Measurements from ENCODE around the gene TRAM2. TPM values are rescaled to one million over a fixed set of nuclear protein-coding genes. Genes with fewer than 3 reads are reported as not detected.

Gene TRAM2
- total RNA-seq, 2 donors from 2014 or later: 16.9 to 20.5 TPM

DNA sequence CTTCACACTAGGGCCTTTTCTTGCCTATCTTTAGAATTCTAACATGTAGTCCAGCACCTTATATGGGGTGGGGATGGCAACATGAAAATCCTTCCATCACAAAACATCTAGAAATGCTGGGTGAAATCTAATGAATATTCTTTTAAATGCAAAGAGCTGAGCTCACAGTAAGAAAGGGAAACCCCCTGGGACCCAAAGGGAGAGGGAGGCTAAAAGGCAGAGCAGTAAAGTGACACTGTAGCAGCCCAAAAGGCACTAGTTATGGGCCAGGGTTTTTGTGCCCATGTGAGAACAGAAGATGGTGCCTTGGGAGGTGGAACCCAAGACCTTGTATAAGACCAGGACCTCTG, 66.7 kb downstream of the TRAM2 start:
- Mint-ChIP-seq H3K4me1 (peaks cover 8% of the 10 kb centered on the region), H3K9me3 (no peaks in the 10 kb centered on the region), H3K27me3 (ENCODE audit: insufficient read depth) (no peaks in the 10 kb centered on the region), H3K36me3 (ENCODE audit: low read depth) (peaks cover 56% of the 10 kb centered on the region), H3K4me3 (no peak overlapping the region), H3K27ac (no peak overlapping the region)
- Histone ChIP-seq H3K27me3 (ENCODE audit: control insufficient read depth, insufficient read depth, low read length, poor library complexity, severe bottlenecking) (no peaks in the 10 kb centered on the region), H3K27ac (ENCODE audit: low read depth, low read length) (no peak overlapping the region), H3K36me3 (ENCODE audit: control insufficient read depth, insufficient read depth, low read length) (peaks cover 43% of the 10 kb centered on the region), H3K4me3 (ENCODE audit: low read length) (no peak overlapping the region), H3K9me3 (ENCODE audit: control insufficient read depth, low read length) (no peaks in the 10 kb centered on the region), H3K4me1 (ENCODE audit: control insufficient read depth, insufficient read depth, low read length) (no peaks in the 10 kb centered on the region), H3K9ac (ENCODE audit: extremely low read depth, low read length, poor library complexity, severe bottlenecking) (no peak overlapping the region)
- TF ChIP-seq, protein P1, sequence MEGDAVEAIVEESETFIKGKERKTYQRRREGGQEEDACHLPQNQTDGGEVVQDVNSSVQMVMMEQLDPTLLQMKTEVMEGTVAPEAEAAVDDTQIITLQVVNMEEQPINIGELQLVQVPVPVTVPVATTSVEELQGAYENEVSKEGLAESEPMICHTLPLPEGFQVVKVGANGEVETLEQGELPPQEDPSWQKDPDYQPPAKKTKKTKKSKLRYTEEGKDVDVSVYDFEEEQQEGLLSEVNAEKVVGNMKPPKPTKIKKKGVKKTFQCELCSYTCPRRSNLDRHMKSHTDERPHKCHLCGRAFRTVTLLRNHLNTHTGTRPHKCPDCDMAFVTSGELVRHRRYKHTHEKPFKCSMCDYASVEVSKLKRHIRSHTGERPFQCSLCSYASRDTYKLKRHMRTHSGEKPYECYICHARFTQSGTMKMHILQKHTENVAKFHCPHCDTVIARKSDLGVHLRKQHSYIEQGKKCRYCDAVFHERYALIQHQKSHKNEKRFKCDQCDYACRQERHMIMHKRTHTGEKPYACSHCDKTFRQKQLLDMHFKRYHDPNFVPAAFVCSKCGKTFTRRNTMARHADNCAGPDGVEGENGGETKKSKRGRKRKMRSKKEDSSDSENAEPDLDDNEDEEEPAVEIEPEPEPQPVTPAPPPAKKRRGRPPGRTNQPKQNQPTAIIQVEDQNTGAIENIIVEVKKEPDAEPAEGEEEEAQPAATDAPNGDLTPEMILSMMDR (conservative IDR thresholded peaks at IDR 0.05): no peak
- DNase-seq: no peak

DNA sequence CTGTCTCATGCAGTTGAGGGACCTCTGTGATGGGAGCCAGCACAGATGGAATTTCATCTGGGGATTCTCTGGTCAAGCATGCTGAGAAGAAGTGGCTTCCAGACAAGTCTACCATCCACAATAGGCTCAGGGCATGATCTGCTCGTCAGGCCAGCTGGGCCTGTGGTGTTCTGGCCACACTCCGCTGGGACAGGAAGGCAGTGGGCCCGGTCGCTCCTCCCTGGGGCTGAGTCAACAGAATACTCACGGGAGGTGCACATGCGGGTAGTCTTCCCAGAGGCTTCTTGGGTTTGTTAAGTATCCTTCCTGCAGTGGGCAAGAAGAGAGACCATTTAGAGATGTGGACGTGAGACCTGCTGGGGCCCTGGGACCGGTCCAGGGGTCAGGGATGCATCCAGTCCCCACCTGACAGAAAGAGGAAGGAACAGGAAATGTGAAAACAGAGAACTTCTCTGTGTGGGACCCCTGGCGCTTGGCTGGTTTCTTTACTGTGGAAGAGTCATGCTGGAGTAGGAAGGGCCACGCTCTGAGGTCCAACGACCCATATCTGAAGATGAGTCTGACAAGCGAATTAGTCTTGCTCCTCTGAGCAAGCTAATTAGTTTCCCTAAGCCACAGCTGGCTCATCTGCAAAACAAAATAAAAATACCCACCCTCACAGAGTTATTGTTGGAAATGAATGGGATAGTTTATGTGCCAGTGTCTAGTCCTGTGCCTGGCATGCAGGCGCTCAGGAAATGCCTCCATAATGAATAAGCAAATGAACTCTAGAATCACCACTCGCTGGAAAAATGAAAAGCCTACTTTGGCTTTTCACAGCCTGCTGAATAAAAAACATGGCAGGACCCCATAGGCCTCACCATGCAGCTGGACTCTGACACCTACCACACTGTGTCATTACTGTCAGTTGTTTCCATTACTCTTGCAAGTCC, 67.3 kb downstream of the TRAM2 start:
- TF ChIP-seq, protein P1 (conservative IDR thresholded peaks at IDR 0.05): no peak

DNA sequence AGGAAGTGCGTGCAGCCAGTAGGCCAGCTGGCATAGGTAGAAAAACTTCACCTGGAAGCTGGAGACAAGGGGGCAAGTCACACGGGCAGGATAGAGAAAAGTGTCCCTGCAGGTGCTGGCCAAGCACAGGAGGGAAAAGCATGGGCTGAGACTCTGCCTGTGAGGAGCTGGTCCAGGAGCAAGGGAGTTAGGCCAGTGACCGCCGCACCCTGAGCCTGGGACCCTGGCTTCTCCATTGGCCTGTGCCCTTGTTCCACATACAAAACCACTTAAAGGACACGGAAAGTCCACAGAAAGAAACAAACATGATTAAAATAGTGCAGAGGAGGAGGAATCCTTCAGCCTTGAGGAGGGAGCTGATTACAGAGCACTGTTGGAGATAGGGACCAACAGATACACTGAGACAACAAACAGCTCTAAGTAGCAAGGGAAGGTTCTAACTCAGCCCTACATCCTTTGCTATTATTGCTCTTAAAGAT, 68.6 kb downstream of the TRAM2 start:
- Histone ChIP-seq H3K27me3 (ENCODE audit: control insufficient read depth, insufficient read depth, low read length, poor library complexity, severe bottlenecking) (no peaks in the 10 kb centered on the region), H3K4me1 (ENCODE audit: control insufficient read depth, insufficient read depth, low read length) (no peaks in the 10 kb centered on the region), H3K27ac (ENCODE audit: low read depth, low read length) (no peak overlapping the region), H3K4me3 (ENCODE audit: low read length) (no peak overlapping the region), H3K9ac (ENCODE audit: extremely low read depth, low read length, poor library complexity, severe bottlenecking) (no peak overlapping the region), H3K36me3 (ENCODE audit: control insufficient read depth, insufficient read depth, low read length) (peaks cover 36% of the 10 kb centered on the region), H3K9me3 (ENCODE audit: control insufficient read depth, low read length) (no peaks in the 10 kb centered on the region)
- WGBS, 2 experiments (ENCODE audit: insufficient coverage in 1 of 2, insufficient read length in 1 of 2): 93 to 100% methylated on average over 1 to 5 of the region's 5 CpGs
- DNase-seq: no peak
- no peaks in the 10 kb centered on the region for H3K9me3 Mint-ChIP-seq
- peaks cover 2% of the 10 kb centered on the region for H3K4me1 Mint-ChIP-seq
- TF ChIP-seq, protein P1 (conservative IDR thresholded peaks at IDR 0.05): no peak
- no peak overlapping the region for H3K27ac Mint-ChIP-seq
- no peak overlapping the region for H3K4me3 Mint-ChIP-seq
- H3K27me3 Mint-ChIP-seq (ENCODE audit: insufficient read depth): no peaks in the 10 kb centered on the region
- peaks cover 48% of the 10 kb centered on the region for H3K36me3 Mint-ChIP-seq (ENCODE audit: low read depth)

More for the DNA sequence above, 67.3 kb downstream of the TRAM2 start:
- H3K27ac ChIP-seq (ENCODE audit: low read depth, low read length): no peak overlapping the region
- H3K9me3 ChIP-seq (ENCODE audit: control insufficient read depth, low read length): no peaks in the 10 kb centered on the region
- no peak overlapping the region for H3K9ac ChIP-seq (ENCODE audit: extremely low read depth, low read length, poor library complexity, severe bottlenecking)
- no peaks in the 10 kb centered on the region for H3K4me1 ChIP-seq (ENCODE audit: control insufficient read depth, insufficient read depth, low read length)
- no peaks in the 10 kb centered on the region for H3K27me3 ChIP-seq (ENCODE audit: control insufficient read depth, insufficient read depth, low read length, poor library complexity, severe bottlenecking)
- Mint-ChIP-seq H3K27me3 (ENCODE audit: insufficient read depth) (no peaks in the 10 kb centered on the region), H3K4me3 (no peak overlapping the region), H3K36me3 (ENCODE audit: low read depth) (peaks cover 55% of the 10 kb centered on the region), H3K4me1 (peaks cover 8% of the 10 kb centered on the region), H3K27ac (peak overlapping the region; percentile 26), H3K9me3 (no peaks in the 10 kb centered on the region)
- no peak overlapping the region for H3K4me3 ChIP-seq (ENCODE audit: low read length)
- 94 to 95% methylated on average over 10 to 14 of the region's 14 CpGs for WGBS, 2 experiments (ENCODE audit: insufficient coverage in 1 of 2, insufficient read length in 1 of 2)
- peaks cover 43% of the 10 kb centered on the region for H3K36me3 ChIP-seq (ENCODE audit: control insufficient read depth, insufficient read depth, low read length)
- no peak for DNase-seq
